Cardiac muscle cell (in vitro differentiated cells and primary cell): ENCODE data around the gene KIAA1614. TPM values are rescaled to one million over a fixed set of nuclear protein-coding genes. Genes with fewer than 3 reads are reported as not detected.

ENCODE experiments used
- DNase-seq, 2 donors: peaks; one replicate each; pipeline versions ENCODE4 v3.0.0 to v3.0.0-alpha.2; 2010 to 2017; ENCODE audit warnings: low read depth in 1 of 2, low spot score in 1 of 2
- H3K27ac ChIP-seq: fragments of 200-600 bp; sonication (generic); 2 replicates; pipeline ENCODE4 v1.5.1; 2016
- H3K27me3 ChIP-seq: fragments of 200-600 bp; sonication (generic); 2 replicates; pipeline ENCODE4 v1.6.0; 2016; ENCODE audit warnings: control low read depth
- H3K36me3 ChIP-seq: fragments of 200-600 bp; sonication (generic); 2 replicates; pipeline ENCODE4 v1.5.1; 2016; ENCODE audit warnings: control low read depth
- H3K4me1 ChIP-seq: fragments of 200-600 bp; sonication (generic); 2 replicates; pipeline ENCODE4 v1.8.1; 2017; ENCODE audit warnings: low read depth, mild to moderate bottlenecking, mixed run types
- H3K4me3 ChIP-seq: fragments of 200-600 bp; sonication (generic); 2 replicates; pipeline ENCODE4 v1.5.1; 2016; ENCODE audit warnings: mild to moderate bottlenecking
- H3K9me3 ChIP-seq: fragments of 200-600 bp; sonication (generic); 2 replicates; pipeline ENCODE4 v1.5.1; 2017; ENCODE audit warnings: low read depth, mild to moderate bottlenecking, control low read depth
- polyA plus RNA-seq: library from polyadenylated mRNA; unstranded; fragments of >200 nt; fragmentation: Nextera tagmentation; extraction: Ambion mirVana; gene quantifications from 2 replicates; pipeline ENCODE4 v1.2.1, GENCODE V29; 2016
- total RNA-seq: library from RNA; depleted of rRNA; stranded (reverse); fragments of >200 nt; gene quantifications from 2 replicates; pipeline ENCODE4 v1.2.3, GENCODE V29; 2016
- TF ChIP-seq, protein P1 (sequence below): IDR thresholded peaks from 2 replicates; pipeline ENCODE4 v1.5.1; 2012; ENCODE audit warnings: low read depth, mild to moderate bottlenecking, low read length

Gene KIAA1614
- total and polyA plus RNA-seq, 2 experiments from 2014 or later = 1.3 to 2.2 TPM

DNA sequence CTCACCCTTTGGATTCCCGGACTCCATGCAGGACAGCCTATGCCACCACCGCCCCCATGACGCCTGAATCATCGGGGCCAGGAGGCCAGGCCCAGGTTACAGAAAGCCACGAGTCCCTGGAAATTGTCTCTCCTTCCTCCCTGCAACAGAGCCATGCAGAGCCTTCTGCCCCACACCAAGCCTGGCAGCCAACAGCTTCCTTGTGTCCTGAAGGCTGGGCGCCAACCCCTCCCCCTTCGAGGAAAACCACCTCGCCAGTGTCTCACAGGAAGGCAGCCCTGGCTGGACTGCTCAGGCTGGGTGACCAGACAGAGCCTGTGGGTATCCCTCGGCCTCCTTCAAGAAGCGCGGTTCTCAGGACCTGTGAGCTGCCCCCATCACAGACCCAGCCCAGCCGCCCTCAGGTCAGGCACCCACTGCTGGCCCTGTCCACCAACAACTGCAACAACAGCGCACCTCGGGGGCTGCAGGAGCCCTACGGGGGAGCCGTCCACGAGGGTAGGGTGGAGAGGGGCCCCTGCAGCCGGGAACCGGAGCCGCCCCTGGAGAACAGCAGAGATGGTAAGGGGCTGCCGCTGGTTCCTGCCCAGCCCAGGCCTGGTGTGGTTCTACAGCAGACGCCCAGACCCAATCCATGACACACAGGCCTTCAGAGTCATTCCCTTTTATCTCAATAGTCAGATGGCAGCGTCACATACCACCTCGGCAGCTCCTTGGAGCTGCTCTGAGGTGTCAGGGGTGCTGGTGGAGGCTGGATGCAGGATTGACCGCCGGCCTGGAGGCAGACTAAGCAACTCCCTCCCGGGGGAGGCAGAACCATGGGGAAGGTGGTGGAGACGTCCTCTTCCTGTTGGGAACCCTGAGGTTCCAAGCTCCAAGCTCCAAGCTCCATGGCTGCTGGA, 23.7 kb downstream of the KIAA1614 start:
- Histone ChIP-seq H3K4me3 (no peak overlapping the region), H3K27me3 (no peaks in the 10 kb centered on the region), H3K9me3 (no peaks in the 10 kb centered on the region), H3K27ac (no peak overlapping the region), H3K4me1 (peaks cover 12% of the 10 kb centered on the region), H3K36me3 (no peaks in the 10 kb centered on the region)
- DNase-seq = no peak
- TF ChIP-seq, protein P1, sequence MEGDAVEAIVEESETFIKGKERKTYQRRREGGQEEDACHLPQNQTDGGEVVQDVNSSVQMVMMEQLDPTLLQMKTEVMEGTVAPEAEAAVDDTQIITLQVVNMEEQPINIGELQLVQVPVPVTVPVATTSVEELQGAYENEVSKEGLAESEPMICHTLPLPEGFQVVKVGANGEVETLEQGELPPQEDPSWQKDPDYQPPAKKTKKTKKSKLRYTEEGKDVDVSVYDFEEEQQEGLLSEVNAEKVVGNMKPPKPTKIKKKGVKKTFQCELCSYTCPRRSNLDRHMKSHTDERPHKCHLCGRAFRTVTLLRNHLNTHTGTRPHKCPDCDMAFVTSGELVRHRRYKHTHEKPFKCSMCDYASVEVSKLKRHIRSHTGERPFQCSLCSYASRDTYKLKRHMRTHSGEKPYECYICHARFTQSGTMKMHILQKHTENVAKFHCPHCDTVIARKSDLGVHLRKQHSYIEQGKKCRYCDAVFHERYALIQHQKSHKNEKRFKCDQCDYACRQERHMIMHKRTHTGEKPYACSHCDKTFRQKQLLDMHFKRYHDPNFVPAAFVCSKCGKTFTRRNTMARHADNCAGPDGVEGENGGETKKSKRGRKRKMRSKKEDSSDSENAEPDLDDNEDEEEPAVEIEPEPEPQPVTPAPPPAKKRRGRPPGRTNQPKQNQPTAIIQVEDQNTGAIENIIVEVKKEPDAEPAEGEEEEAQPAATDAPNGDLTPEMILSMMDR = no peak

GRCh38 chr1:180937012-180937372, 24.3 kb downstream of the KIAA1614 start:
- Histone ChIP-seq H3K27ac (no peak overlapping the region), H3K4me3 (no peak overlapping the region), H3K36me3 (no peaks in the 10 kb centered on the region), H3K4me1 (peaks cover 10% of the 10 kb centered on the region), H3K27me3 (no peaks in the 10 kb centered on the region), H3K9me3 (no peaks in the 10 kb centered on the region)
- DNase-seq = no peak
- TF ChIP-seq, protein P1 = no peak

DNA sequence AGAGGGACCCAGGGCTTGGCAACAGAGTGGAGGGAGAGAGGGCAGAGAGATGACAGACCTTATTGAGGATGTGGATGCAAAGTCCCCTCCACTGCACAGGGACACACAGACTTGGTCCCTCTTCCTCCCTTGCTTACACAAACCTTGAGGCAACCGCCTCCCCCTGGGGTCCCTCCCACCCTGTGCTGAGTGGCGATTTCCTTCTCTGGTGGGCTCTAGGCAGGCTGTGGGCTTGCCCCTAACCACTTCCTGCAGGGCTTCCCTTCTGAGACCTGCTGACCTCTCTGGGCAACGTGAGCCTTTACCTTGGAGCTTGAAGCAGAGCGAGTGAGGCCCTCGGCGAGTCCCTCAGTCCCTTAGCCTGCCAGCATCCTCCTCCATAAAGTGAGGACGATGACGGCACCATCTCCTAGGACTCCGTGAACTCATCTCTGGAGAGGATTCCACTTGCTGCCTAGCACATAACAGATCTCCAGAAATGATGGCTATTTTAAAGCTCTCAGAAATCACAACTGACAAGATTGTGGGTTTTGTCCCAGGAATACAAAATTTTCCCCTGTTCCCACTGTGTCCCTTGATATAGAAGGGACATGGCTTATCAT, 25.0 kb downstream of the KIAA1614 start:
- Histone ChIP-seq H3K4me3 (no peak overlapping the region), H3K4me1 (peaks cover 9% of the 10 kb centered on the region), H3K27ac (no peak overlapping the region), H3K27me3 (no peaks in the 10 kb centered on the region), H3K9me3 (no peaks in the 10 kb centered on the region), H3K36me3 (no peaks in the 10 kb centered on the region)
- TF ChIP-seq, protein P1 = no peak
- no peak for DNase-seq

DNA sequence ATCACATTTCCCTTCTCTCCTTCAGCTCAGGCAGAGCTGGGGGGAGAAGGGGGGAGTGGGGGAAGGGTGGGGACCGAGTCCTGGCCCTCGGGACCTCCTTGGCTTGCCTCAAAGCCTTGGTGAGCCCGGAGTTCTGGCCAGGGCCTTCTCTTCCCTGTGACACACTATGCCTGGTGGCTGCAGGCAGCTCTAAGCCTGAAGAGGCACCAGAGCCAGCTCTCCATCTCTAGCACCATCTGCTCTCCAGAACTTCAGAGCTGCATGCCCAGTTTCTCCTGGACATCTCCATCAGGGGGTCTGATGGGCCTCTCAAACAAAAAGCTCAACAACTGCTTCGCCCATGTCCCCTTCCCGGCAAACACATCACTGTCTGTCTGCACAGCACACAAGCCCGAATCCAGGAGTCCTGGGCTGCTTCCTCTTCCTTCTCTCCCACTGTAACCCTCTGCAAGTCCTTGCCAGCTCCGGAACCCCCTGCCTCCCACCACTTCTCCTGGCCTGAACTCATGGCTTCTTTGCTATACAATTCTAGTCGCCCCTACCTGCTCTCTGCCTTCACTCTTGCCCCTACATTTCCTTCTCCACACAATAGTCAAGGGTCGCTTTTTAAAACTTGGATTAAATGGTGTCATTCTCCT, 26.5 kb downstream of the KIAA1614 start:
- Histone ChIP-seq H3K4me3 (no peak overlapping the region), H3K27ac (no peak overlapping the region), H3K9me3 (no peaks in the 10 kb centered on the region), H3K27me3 (no peaks in the 10 kb centered on the region), H3K36me3 (no peaks in the 10 kb centered on the region), H3K4me1 (no peaks in the 10 kb centered on the region)
- DNase-seq = no peak
- TF ChIP-seq, protein P1 = no peak

- DNase-seq = no peak
- no peaks in the 10 kb centered on the region for H3K27me3 ChIP-seq
- no peaks in the 10 kb centered on the region for H3K36me3 ChIP-seq
- no peaks in the 10 kb centered on the region for H3K4me1 ChIP-seq
- H3K27ac ChIP-seq = no peak overlapping the region
- TF ChIP-seq, protein P1 = no peak
- no peaks in the 10 kb centered on the region for H3K9me3 ChIP-seq
- H3K4me3 ChIP-seq = no peak overlapping the region
These were observed 27.0 kb downstream of the KIAA1614 start for GRCh38 chr1:180939711-180940103.
